Measurements from ENCODE around the gene PODXL. TPM values are rescaled to one million over a fixed set of nuclear protein-coding genes. Genes with fewer than 3 reads are reported as not detected.

PODXL gene
- total and polyA plus RNA-seq, 3 donors from 2014 or later, result 15.4 to 27.3 (median 19.4) TPM

DNA sequence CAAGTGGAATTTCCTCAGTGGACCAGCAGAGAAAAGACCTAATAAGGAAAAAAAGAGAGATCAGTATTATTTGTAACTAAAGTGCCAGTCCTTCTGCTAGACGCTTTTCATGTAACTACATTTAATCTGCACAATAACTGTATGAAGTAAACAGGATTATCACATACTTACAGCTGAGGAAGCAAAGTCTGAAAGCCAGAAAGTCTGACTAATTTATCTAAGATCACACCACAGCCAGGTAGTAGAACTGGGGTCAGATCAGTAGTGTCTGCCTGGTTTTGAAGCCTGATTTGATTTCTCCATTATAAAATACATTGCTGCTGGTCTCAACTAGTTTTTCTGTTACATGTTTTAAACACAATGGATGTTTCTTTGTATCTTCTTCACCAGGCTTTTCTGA lies 69.2 kb downstream of the PODXL start:
- Histone ChIP-seq H3K9me3 (no peaks in the 10 kb centered on the region), H3K4me1 (no peaks in the 10 kb centered on the region), H3K36me3 (ENCODE audit: low read depth, missing control alignments) (no peaks in the 10 kb centered on the region), H3K27me3 (no peaks in the 10 kb centered on the region), H3K27ac (no peak overlapping the region), H3K4me3 (no peak overlapping the region)
- DNase-seq, result no peak
- WGBS, 2 donors, result 73 to 75% methylated on average over 1 of the region's 1 CpG
- intact Hi-C loops (cut with DNase I; ENCODE audit: low total_unique reads), result no loop called here
- TF ChIP-seq, protein P1, sequence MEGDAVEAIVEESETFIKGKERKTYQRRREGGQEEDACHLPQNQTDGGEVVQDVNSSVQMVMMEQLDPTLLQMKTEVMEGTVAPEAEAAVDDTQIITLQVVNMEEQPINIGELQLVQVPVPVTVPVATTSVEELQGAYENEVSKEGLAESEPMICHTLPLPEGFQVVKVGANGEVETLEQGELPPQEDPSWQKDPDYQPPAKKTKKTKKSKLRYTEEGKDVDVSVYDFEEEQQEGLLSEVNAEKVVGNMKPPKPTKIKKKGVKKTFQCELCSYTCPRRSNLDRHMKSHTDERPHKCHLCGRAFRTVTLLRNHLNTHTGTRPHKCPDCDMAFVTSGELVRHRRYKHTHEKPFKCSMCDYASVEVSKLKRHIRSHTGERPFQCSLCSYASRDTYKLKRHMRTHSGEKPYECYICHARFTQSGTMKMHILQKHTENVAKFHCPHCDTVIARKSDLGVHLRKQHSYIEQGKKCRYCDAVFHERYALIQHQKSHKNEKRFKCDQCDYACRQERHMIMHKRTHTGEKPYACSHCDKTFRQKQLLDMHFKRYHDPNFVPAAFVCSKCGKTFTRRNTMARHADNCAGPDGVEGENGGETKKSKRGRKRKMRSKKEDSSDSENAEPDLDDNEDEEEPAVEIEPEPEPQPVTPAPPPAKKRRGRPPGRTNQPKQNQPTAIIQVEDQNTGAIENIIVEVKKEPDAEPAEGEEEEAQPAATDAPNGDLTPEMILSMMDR (IDR thresholded peaks at IDR 0.05), result no peak
- TF ChIP-seq POLR2A (IDR thresholded peaks at IDR 0.05), result no peak

DNA sequence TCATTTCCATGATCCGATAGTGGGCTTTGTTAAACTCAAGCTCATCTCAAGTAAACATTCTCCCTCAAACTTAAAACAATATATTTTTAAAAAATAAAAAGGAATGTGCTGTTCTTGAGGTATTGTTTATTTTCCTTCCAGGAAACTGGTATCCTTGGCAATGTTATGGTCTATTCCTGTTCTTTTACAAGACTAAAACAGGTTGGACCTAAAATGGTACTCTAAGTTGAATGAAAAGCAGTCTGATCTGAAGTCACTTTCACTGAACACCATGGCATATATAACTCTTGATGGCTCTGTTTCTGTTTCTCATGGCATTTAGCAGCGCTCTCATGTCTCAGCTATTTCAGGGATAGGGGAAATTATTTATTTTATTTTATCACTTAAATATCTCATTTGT lies 70.1 kb downstream of the PODXL start:
- WGBS, 2 donors, result 79 to 84% methylated on average over 2 of the region's 2 CpGs
- H3K27me3 ChIP-seq, result no peaks in the 10 kb centered on the region
- intact Hi-C loops (cut with DNase I; ENCODE audit: low total_unique reads), result no loop called here

DNA sequence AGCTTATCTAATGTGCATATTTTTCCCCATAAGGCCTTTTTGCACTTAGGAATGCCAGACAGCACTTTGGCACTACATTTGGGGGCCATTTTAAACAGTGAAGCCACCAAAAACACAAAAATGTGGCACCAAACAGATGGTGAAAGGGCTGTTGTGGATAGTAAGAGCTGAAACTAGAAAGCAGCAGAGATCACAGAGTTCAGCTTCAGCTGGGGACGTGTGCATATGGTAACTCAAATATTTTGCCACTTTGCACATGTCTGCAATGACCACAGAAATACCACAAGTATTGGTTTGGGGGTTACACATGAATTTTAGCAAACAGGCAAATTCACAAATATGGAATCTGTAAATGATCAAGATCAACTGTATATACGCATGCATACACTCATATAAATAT lies 72.8 kb downstream of the PODXL start:
- TF ChIP-seq, protein P1 (IDR thresholded peaks at IDR 0.05), result no peak
- no peak for TF ChIP-seq POLR2A (IDR thresholded peaks at IDR 0.05)
- Histone ChIP-seq H3K4me1 (no peaks in the 10 kb centered on the region), H3K27me3 (no peaks in the 10 kb centered on the region), H3K36me3 (ENCODE audit: low read depth, missing control alignments) (no peaks in the 10 kb centered on the region), H3K9me3 (no peaks in the 10 kb centered on the region), H3K4me3 (no peak overlapping the region), H3K27ac (no peak overlapping the region)
- DNase-seq, result no peak
- WGBS, 2 donors, result 93 to 95% methylated on average over 2 of the region's 2 CpGs
- intact Hi-C loops (cut with DNase I; ENCODE audit: low total_unique reads), result no loop called here

More for the DNA sequence above, 70.1 kb downstream of the PODXL start:
- no peak for DNase-seq
- Histone ChIP-seq H3K36me3 (ENCODE audit: low read depth, missing control alignments) (no peaks in the 10 kb centered on the region), H3K4me1 (no peaks in the 10 kb centered on the region), H3K27ac (peak overlapping the region in 1 of 2 donors; percentile 33), H3K4me3 (no peak overlapping the region), H3K9me3 (no peaks in the 10 kb centered on the region)
- TF ChIP-seq POLR2A (IDR thresholded peaks at IDR 0.05), result no peak
- TF ChIP-seq, protein P1 (IDR thresholded peaks at IDR 0.05), result no peak

DNA sequence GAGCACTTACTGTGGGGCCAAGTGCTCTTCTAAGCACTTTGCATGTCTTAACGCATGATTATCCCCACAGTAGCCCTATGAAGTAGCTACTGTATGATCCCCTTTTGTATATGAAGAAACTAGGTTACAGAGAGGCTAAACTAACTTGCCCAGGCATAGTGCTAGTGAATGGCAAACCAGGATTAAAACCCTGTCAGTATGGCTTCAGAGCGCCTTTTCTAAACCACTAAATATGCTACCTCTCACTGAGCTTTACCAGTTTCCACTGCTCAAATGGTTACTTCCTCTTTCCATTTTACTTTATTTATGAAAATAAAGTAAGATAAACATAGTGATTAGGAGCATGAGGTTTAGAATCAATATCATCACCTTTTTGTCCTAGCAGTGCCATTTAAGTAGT lies 73.6 kb downstream of the PODXL start:
- no peak for TF ChIP-seq POLR2A (IDR thresholded peaks at IDR 0.05)
- TF ChIP-seq, protein P1 (IDR thresholded peaks at IDR 0.05), result no peak
- Histone ChIP-seq H3K9me3 (no peaks in the 10 kb centered on the region), H3K4me3 (no peak overlapping the region), H3K36me3 (ENCODE audit: low read depth, missing control alignments) (no peaks in the 10 kb centered on the region), H3K27me3 (no peaks in the 10 kb centered on the region), H3K4me1 (no peaks in the 10 kb centered on the region), H3K27ac (no peak overlapping the region)
- intact Hi-C loops (cut with DNase I; ENCODE audit: low total_unique reads), result no loop called here
- WGBS, 2 donors, result 95 to 100% methylated on average over 2 of the region's 2 CpGs
- no peak for DNase-seq

Measured in testis (tissue), 3 donors.